Karpas-422 (cell line): ENCODE measurements around the gene PPIG. TPM values are rescaled to one million over a fixed set of nuclear protein-coding genes. Genes with fewer than 3 reads are reported as not detected.

Source experiments
- DNase-seq: peaks from one replicate; pipeline ENCODE4 v3.0.0-alpha.2; 2015
- H2AFZ ChIP-seq: fragments of 200-600 bp; sonication (generic); 2 replicates; pipeline ENCODE4 v1.6.1; 2014; ENCODE audit warnings: antibody characterized with exemption, low read length, mixed read lengths
- H3K27ac ChIP-seq: fragments of 200-600 bp; sonication (generic); 2 replicates; pipeline ENCODE4 v1.5.1; 2014; ENCODE audit warnings: mild to moderate bottlenecking, low read length, moderate library complexity
- H3K27me3 ChIP-seq: fragments of 200-600 bp; sonication (generic); 2 replicates; pipeline ENCODE4 v1.6.1; 2014; ENCODE audit warnings: low read length, mixed read lengths
- H3K36me3 ChIP-seq: fragments of 200-600 bp; sonication (generic); 2 replicates; pipeline ENCODE4 v1.6.1; 2014; ENCODE audit warnings: low read length, mixed read lengths; ENCODE audit not compliant: insufficient read depth
- H3K4me1 ChIP-seq: fragments of 200-600 bp; sonication (generic); 2 replicates; pipeline ENCODE4 v1.6.1; 2014; ENCODE audit warnings: mild to moderate bottlenecking, low read length, mixed read lengths
- H3K4me2 ChIP-seq: fragments of 200-600 bp; sonication (generic); 2 replicates; pipeline ENCODE4 v1.6.1; 2014; ENCODE audit warnings: low read length, low read depth, mild to moderate bottlenecking; ENCODE audit not compliant: poor library complexity, severe bottlenecking
- H3K4me3 ChIP-seq: fragments of 200-600 bp; sonication (generic); 2 replicates; pipeline ENCODE4 v1.5.1; 2014; ENCODE audit warnings: mild to moderate bottlenecking, antibody characterized with exemption, low read length, mixed read lengths
- H3K79me2 ChIP-seq: fragments of 200-600 bp; sonication (generic); 2 replicates; pipeline ENCODE4 v1.6.1; 2014; ENCODE audit warnings: mild to moderate bottlenecking, low read length, mixed read lengths
- H3K9ac ChIP-seq: fragments of 200-600 bp; sonication (generic); 2 replicates; pipeline ENCODE4 v1.6.0; 2014; ENCODE audit warnings: low read length
- H3K9me2 ChIP-seq: fragments of 200-600 bp; sonication (generic), shearing (Covaris generic); replicated peaks from 2 replicates; pipeline ENCODE4 v1.6.0; 2014; ENCODE audit warnings: mild to moderate bottlenecking, low read length, moderate library complexity; ENCODE audit not compliant: insufficient read depth
- H3K9me3 ChIP-seq: fragments of 300-700, 200-600 bp; sonication (generic); 2 replicates; pipeline ENCODE4 v1.6.1; 2014; ENCODE audit warnings: low read length, mixed read lengths
- H4K20me1 ChIP-seq: fragments of 200-600 bp; sonication (generic); 2 replicates; pipeline ENCODE4 v1.6.1; 2014; ENCODE audit warnings: mild to moderate bottlenecking, antibody characterized with exemption, low read length, low read depth; ENCODE audit not compliant: insufficient read depth
- total RNA-seq: library from RNA; depleted of rRNA; stranded (reverse); fragments of >200 nt; shearing (Covaris generic); gene quantifications from 2 replicates; pipeline ENCODE4 v1.2.3, GENCODE V29; 2014; ENCODE audit warnings: low replicate concordance

Gene PPIG
- total RNA-seq, 1 experiment from 2014 or later: 37.5 TPM

DNA sequence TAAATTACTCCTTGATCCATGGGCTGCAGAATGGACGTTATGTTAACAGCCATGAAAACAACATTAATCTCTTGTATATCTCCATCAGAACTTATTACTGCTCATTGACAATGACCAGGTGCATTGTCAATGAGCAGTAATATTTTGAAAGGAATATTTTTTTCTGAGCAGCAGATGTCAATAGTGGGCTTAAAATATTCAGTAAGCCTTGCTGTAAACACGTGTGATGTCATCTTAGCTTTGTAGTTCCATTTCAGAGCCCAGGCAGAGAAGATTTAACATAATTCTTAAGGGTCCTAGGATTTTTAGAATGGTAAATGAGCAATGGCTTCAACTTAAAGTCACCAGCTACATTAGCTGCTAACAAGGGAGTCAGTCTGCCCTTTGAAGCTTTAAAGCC lies 83.4 kb downstream of the PPIG start:
- Histone ChIP-seq H3K79me2 (no peaks in the 10 kb centered on the region), H3K9me2 (no peaks in the 10 kb centered on the region), H3K9me3 (no peaks in the 10 kb centered on the region), H3K4me2 (no peak overlapping the region), H3K9ac (no peak overlapping the region), H3K4me3 (no peak overlapping the region), H3K27ac (no peak overlapping the region), H2AFZ (no peak overlapping the region), H3K36me3 (no peaks in the 10 kb centered on the region), H3K4me1 (no peaks in the 10 kb centered on the region), H3K27me3 (no peaks in the 10 kb centered on the region), H4K20me1 (no peaks in the 10 kb centered on the region)
- no peak for DNase-seq

DNA sequence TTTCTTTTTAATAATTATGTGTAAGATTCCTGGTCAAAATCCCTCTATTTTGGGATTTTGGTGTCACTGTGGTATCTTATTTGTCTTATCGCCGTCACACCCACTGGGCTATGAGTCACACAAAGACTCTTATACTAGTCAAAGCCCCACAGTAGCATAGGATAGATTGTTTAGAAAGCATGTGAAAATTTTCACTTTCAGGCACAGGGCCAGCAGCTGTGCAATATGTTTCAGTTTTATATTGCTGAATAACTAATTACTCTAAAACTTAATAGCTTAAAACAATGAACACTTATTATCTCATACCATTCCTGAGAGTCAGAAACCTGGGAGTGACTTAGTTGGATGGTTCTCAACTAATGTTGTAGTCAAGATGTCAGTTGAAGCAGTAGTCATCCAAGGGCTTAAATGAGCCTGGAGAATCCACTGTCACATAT lies 86.1 kb downstream of the PPIG start:
- Histone ChIP-seq H3K4me1 (no peaks in the 10 kb centered on the region), H3K4me2 (no peak overlapping the region), H3K9me3 (no peaks in the 10 kb centered on the region), H3K9me2 (no peaks in the 10 kb centered on the region), H2AFZ (no peak overlapping the region), H3K27me3 (no peaks in the 10 kb centered on the region), H3K36me3 (no peaks in the 10 kb centered on the region), H3K4me3 (no peak overlapping the region), H3K79me2 (no peaks in the 10 kb centered on the region), H4K20me1 (no peaks in the 10 kb centered on the region), H3K9ac (no peak overlapping the region), H3K27ac (no peak overlapping the region)
- DNase-seq: no peak

- no peak for DNase-seq
- no peaks in the 10 kb centered on the region for H3K36me3 ChIP-seq
- H2AFZ ChIP-seq: no peak overlapping the region
- no peaks in the 10 kb centered on the region for H3K4me1 ChIP-seq
- no peaks in the 10 kb centered on the region for H3K79me2 ChIP-seq
- H3K9ac ChIP-seq: no peak overlapping the region
- H3K9me2 ChIP-seq: no peaks in the 10 kb centered on the region
- no peaks in the 10 kb centered on the region for H4K20me1 ChIP-seq
- no peaks in the 10 kb centered on the region for H3K27me3 ChIP-seq
- H3K27ac ChIP-seq: no peak overlapping the region
- no peaks in the 10 kb centered on the region for H3K9me3 ChIP-seq
- H3K4me2 ChIP-seq: no peak overlapping the region
- no peak overlapping the region for H3K4me3 ChIP-seq
These were observed 86.8 kb downstream of the PPIG start for GRCh38 chr2:169670937-169671336.

DNA sequence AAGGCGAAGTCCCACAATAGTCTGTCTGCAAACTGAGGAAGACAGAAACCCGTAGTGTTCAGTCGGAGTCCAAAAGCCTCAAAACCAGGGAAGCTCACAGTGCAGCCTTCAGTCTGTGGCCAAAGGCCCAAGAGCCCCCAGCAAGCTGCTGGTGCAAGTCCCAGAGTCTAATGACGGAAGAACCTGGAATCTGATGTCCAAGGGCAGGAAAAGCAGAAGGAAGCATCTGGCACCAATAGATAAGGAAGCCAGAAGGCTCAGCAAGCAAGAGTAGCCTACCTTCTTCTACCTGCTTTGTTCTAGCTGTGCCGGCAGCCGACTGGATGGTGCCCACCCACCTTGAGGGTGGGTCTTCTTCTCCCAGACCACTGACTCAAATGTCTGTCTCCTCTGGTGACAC lies 88.3 kb downstream of the PPIG start:
- no peak for DNase-seq
- H4K20me1 ChIP-seq: no peaks in the 10 kb centered on the region

DNA sequence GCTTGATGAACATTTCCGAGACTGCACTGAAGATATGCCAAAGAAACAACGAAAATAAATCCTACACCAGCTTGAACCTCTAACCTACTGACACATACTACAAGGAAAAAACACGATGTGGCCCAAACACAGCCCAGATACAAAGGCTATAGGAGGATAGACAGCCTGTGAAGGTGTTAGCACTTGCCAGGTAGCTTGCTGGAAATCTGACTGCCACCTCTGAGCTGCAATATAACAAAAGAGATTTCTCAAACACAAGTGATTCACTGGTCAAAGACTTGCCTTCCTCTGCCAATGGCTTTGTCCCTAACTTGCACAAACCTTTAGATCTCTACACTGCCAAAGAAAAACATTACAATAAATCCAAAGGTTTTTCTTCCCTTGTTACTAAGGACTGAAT lies 89.0 kb downstream of the PPIG start:
- Histone ChIP-seq H4K20me1 (no peaks in the 10 kb centered on the region), H2AFZ (no peak overlapping the region), H3K4me1 (no peaks in the 10 kb centered on the region), H3K36me3 (no peaks in the 10 kb centered on the region), H3K79me2 (no peaks in the 10 kb centered on the region), H3K9ac (no peak overlapping the region), H3K9me2 (no peaks in the 10 kb centered on the region), H3K27me3 (no peaks in the 10 kb centered on the region), H3K4me3 (no peak overlapping the region), H3K27ac (no peak overlapping the region), H3K4me2 (no peak overlapping the region), H3K9me3 (no peaks in the 10 kb centered on the region)
- no peak for DNase-seq

More for the DNA sequence above, 88.3 kb downstream of the PPIG start:
- Histone ChIP-seq H3K9ac (no peak overlapping the region), H3K4me2 (no peak overlapping the region), H3K9me2 (no peaks in the 10 kb centered on the region), H3K79me2 (no peaks in the 10 kb centered on the region), H2AFZ (no peak overlapping the region), H3K9me3 (no peaks in the 10 kb centered on the region), H3K4me3 (no peak overlapping the region), H3K27ac (no peak overlapping the region), H3K4me1 (no peaks in the 10 kb centered on the region), H3K27me3 (no peaks in the 10 kb centered on the region), H3K36me3 (no peaks in the 10 kb centered on the region)

GRCh38 chr2:169673921-169674320 lies 89.8 kb downstream of the PPIG start:
- H3K9ac ChIP-seq: no peak overlapping the region
- H4K20me1 ChIP-seq: no peaks in the 10 kb centered on the region
- no peaks in the 10 kb centered on the region for H3K79me2 ChIP-seq
- no peaks in the 10 kb centered on the region for H3K4me1 ChIP-seq
- no peaks in the 10 kb centered on the region for H3K36me3 ChIP-seq
- H3K4me2 ChIP-seq: no peak overlapping the region
- no peaks in the 10 kb centered on the region for H3K9me3 ChIP-seq
- H2AFZ ChIP-seq: no peak overlapping the region
- no peak for DNase-seq
- H3K27ac ChIP-seq: no peak overlapping the region
- H3K4me3 ChIP-seq: no peak overlapping the region
- H3K27me3 ChIP-seq: no peaks in the 10 kb centered on the region
- no peaks in the 10 kb centered on the region for H3K9me2 ChIP-seq

GRCh38 chr2:169676357-169676756 lies 92.2 kb downstream of the PPIG start:
- Histone ChIP-seq H3K4me3 (no peak overlapping the region), H3K36me3 (no peaks in the 10 kb centered on the region), H3K79me2 (no peaks in the 10 kb centered on the region), H3K9me3 (peaks cover 4% of the 10 kb centered on the region; the same call in 1 of the 2 replicates), H3K9me2 (no peaks in the 10 kb centered on the region), H3K27me3 (no peaks in the 10 kb centered on the region), H3K4me2 (no peak overlapping the region), H3K4me1 (no peaks in the 10 kb centered on the region), H2AFZ (no peak overlapping the region), H3K9ac (no peak overlapping the region), H3K27ac (no peak overlapping the region), H4K20me1 (no peaks in the 10 kb centered on the region)
- peak; percentile 59 for DNase-seq

DNA sequence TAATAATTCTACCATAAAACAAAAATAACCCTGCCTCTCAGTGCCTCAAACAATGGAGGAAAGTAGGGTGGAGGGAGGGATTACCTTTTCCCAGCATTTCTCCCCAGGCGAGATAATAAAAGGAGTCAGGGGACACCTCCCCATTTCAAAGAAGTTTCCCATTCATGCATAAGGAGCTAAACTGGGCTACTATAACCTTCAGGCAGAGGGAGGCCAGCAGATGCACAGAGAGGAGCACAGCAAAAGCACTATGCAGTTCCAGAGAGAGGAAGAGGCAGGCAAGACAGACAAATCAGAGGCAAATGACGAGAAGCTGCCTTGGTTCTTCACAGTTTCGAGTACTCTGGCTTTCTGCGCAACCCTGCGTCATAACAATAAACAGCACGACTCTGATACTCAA lies 92.7 kb downstream of the PPIG start:
- no peak overlapping the region for H2AFZ ChIP-seq
- no peak overlapping the region for H3K9ac ChIP-seq
- H3K9me2 ChIP-seq: no peaks in the 10 kb centered on the region
- no peak overlapping the region for H3K27ac ChIP-seq
- no peaks in the 10 kb centered on the region for H3K27me3 ChIP-seq
- H3K36me3 ChIP-seq: no peaks in the 10 kb centered on the region
- H3K4me2 ChIP-seq: no peak overlapping the region
- H4K20me1 ChIP-seq: no peaks in the 10 kb centered on the region
- H3K9me3 ChIP-seq: peaks cover 4% of the 10 kb centered on the region; the same call in 1 of the 2 replicates
- no peaks in the 10 kb centered on the region for H3K79me2 ChIP-seq
- DNase-seq: no peak
- no peaks in the 10 kb centered on the region for H3K4me1 ChIP-seq
- no peak overlapping the region for H3K4me3 ChIP-seq

GRCh38 chr2:169683054-169683424 lies 98.9 kb downstream of the PPIG start:
- peaks cover 7% of the 10 kb centered on the region; the same call in 1 of the 2 replicates for H3K9me3 ChIP-seq
- H3K36me3 ChIP-seq: no peaks in the 10 kb centered on the region; the same call in 1 of the 2 replicates
- no peaks in the 10 kb centered on the region for H3K79me2 ChIP-seq
- H3K9me2 ChIP-seq: no peaks in the 10 kb centered on the region
- no peak for DNase-seq
- no peak overlapping the region for H3K4me2 ChIP-seq
- H3K27ac ChIP-seq: no peak overlapping the region
- no peak overlapping the region for H3K9ac ChIP-seq
- H3K4me3 ChIP-seq: no peak overlapping the region
- H3K27me3 ChIP-seq: no peaks in the 10 kb centered on the region
- H4K20me1 ChIP-seq: no peaks in the 10 kb centered on the region
- peaks cover 4% of the 10 kb centered on the region; the same call in 1 of the 2 replicates for H3K4me1 ChIP-seq
- no peak overlapping the region; the same call in 1 of the 2 replicates for H2AFZ ChIP-seq
